Fibroblast of upper back skin (primary cell): Measurements from ENCODE around the gene PSMD2.

Source experiments
- DNase-seq: peaks from one replicate; pipeline ENCODE4 v3.0.0-alpha.2; 2013

The PSMD2 gene

DNA sequence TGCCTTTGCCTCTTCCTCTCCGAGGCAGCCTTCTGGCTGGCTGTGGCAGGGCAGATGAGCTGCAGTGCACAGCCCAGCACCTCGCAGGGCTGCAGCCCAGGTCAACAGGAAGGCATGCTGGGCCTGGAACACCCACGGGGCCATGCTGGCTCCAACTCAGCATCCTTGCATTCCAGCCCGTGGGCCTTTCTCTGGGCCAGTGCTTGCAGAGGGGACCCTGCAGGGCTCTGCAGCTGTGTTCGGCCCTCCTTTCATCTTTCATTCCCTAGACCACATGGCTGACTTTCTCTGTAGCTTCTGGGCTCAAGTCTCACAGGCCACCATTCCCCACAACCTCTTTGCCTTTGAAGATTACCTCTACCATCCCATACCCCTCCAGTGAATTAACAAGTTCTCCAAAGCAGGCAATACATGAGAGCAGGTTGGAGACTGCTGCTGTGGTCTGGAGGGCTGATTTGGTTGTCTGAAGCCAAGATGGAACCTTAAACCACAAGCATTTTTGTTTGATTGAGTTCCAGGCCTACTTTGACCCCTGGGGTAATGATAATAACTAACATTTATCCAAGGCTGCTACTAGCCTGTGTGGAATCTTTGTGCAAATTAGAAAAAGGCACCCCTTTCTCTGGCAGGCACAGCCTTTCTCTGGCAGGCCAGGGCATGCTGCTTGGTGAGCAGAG lies 44.3 kb downstream of the PSMD2 start:
- DNase-seq: peak; percentile 29

DNA sequence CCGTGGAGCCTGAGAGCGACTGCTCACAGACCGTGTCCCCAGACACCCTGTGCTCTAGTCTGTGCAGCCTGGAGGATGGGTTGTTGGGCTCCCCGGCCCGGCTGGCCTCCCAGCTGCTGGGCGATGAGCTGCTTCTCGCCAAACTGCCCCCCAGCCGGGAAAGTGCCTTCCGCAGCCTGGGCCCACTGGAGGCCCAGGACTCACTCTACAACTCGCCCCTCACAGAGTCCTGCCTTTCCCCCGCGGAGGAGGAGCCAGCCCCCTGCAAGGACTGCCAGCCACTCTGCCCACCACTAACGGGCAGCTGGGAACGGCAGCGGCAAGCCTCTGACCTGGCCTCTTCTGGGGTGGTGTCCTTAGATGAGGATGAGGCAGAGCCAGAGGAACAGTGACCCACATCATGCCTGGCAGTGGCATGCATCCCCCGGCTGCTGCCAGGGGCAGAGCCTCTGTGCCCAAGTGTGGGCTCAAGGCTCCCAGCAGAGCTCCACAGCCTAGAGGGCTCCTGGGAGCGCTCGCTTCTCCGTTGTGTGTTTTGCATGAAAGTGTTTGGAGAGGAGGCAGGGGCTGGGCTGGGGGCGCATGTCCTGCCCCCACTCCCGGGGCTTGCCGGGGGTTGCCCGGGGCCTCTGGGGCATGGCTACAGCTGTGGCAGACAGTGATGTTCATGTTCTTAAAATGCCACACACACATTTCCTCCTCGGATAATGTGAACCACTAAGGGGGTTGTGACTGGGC lies 45.7 kb downstream of the PSMD2 start:
- DNase-seq: no peak

DNA sequence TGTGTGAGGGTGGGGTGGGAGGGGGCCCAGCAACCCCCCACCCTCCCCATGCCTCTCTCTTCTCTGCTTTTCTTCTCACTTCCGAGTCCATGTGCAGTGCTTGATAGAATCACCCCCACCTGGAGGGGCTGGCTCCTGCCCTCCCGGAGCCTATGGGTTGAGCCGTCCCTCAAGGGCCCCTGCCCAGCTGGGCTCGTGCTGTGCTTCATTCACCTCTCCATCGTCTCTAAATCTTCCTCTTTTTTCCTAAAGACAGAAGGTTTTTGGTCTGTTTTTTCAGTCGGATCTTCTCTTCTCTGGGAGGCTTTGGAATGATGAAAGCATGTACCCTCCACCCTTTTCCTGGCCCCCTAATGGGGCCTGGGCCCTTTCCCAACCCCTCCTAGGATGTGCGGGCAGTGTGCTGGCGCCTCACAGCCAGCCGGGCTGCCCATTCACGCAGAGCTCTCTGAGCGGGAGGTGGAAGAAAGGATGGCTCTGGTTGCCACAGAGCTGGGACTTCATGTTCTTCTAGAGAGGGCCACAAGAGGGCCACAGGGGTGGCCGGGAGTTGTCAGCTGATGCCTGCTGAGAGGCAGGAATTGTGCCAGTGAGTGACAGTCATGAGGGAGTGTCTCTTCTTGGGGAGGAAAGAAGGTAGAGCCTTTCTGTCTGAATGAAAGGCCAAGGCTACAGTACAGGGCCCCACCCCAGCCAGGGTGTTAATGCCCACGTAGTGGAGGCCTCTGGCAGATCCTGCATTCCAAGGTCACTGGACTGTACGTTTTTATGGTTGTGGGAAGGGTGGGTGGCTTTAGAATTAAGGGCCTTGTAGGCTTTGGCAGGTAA lies 46.5 kb downstream of the PSMD2 start:
- DNase-seq: peak; percentile 46

DNA sequence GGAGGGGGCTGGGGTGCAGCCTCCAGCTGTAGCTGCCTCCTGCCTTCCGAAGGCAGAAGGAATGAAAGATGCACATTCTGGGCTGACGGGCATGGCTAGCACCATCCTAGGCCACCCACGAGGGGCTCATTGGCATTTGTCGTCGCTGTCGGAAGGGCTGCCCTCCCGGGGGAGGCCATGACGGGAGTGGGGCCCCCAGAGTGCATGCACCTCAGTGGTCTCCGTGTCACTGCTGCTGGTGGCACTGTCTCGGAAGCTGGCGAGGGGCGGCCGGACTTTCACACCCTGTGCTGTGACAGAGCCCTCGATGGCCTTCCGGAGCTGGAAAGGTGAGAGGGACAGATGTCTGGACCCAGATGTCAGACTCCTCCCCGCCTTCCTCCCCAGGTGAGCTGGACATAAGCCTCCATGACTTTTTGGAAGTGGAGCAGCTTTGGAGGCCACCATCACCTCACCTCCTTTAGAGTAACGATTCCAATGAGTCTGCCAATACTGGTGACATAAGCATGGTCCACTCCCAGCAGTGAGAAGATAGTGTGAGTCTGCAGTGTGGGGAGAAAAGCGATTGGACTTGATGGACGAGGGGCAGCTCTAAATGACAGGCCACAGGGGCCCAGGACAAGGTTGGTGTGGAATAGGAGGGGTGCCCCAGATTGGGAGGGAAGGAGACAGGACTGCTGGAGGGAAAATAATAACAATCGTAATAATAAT lies 47.6 kb downstream of the PSMD2 start:
- no peak for DNase-seq

DNA sequence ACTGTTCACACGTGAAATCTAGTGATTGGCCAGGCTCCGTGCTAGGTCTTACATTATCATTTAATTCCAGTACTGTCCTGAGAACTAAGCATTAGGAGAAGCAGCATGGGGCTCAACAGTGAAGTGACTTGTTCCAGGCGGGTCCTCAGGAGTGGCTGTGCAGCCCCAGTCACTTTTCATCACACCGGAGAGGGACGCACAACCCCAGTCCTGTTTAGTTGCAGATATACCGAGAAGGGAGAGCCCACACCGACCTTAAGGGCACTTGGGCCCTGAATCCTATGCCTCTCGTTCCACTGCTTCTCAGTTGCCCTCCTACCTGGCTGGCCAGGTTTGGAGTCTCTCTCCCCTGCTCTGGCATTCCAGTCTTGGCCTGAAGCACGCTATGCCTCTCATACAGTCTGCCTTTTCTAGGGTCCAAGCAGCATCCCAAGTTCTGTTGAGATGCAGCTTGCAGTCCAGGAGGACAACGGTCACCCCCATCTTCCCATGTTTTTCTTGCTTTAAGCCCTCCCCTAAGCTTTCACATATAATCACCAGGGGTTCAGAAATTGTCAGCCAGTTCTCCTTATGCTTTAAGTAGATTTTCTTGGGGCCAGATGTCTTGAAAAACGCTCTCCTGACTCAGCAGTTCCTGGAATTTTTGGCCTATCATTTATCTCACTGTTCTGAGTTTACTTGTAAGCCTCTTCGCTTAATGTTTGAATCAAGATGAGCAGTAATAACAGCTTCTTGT lies 48.4 kb downstream of the PSMD2 start:
- peak; percentile 55 for DNase-seq

DNA sequence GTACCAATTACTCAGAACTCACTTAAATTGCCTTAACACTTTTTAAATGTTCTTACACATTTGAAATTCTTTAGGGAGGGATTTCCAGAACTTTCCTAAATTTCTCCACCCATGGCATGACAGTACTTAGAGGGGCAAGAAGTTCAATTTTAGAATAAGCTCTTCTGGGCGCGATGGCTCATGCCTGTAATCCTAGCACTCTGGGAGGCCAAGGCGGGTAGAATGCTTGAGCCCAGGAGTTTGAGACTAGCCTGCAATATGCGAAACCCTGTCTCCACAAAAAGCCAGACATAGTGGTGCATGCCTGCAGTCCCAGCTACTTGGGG lies 49.0 kb downstream of the PSMD2 start:
- no peak for DNase-seq

DNA sequence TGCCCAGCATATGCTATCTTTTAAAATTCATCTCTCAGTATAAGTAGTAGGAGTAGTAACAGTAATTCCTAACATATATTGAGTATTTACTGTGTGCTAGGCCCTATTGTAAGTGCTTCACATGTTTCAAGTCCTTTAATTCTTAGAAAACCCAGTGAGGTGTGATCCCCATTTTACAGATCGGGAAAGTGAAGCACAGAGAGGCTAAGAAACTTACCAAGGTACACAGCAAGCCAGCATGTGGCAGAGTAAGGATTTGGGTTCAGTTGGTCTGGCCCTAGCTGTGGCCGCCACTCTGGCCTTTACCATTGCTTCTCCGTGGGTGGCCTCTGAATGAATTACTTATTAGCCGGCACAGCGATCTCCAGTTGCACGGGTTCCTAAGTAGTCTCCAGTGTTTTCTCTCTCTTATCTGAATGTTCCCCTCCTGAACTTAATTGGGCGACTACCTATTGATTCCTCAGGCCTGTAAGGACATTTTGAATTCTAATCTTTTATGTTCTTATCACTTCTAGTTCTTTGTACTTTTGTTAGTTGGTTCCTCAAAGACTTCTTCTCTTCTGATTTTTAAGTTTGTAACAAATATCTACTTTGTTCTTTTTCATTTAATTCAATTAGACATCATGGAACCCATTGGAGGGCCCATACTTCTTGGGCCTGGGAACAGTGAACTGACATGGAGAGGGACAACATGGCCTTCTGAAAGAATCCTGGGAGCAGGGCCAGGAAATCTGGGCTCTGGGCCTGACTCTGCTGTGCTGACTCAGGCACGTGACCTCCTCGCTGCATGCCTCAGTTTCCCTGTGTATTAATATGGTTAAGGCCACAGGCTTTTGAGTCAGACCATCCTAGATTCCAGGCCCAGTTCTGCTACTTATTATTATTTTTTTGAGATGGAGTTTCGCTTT lies 50.8 kb downstream of the PSMD2 start:
- no peak for DNase-seq

DNA sequence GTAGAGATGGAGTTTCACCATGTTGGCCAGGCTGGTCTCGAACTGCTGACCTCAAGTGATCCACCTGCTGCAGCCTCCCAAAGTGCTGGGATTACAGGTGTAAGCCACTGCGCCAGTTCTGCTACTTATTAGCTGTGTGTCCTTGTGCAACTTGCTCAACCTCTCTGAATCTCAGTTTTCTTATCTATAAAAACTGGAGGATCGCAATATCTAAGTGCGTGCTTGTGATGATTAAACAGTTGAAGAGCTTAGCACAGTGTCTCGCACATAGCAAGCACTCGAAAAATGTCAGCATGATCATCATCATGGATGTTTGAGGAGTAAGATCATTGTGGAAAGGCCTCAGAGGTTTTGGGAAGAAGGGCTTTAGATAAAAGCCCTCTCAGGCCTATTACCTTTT lies 51.6 kb downstream of the PSMD2 start:
- no peak for DNase-seq

DNA sequence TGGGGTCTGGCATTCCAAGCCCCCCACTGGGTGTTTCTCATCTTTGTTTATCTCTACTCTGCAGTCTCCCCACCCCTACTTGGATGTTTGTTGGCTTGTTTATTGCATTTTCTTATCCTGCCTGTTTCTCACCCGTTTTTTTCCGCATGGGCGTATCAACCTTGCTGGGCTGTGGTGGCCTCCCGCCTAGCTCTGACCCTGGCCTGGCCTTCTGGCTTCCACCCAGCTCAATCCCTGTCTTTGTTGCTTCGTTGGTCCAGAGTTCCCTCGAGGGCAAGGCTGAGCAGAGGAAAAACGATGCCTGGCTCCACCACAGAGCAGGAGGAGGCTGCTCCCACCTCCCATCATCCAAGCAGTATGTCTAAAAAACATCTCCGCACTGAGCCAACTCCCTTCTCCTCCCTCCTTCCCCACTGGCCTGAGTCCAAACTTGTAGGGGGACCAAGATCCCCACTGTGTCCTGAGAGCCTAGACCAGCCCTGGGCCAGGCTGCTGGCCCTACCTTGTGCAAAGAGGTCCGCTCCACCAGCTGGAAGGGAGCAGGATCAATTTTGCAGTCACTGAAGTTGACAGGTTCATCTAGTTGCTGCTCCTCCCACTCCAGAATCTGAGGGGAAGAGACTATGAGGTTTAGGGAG lies 52.6 kb downstream of the PSMD2 start:
- no peak for DNase-seq

DNA sequence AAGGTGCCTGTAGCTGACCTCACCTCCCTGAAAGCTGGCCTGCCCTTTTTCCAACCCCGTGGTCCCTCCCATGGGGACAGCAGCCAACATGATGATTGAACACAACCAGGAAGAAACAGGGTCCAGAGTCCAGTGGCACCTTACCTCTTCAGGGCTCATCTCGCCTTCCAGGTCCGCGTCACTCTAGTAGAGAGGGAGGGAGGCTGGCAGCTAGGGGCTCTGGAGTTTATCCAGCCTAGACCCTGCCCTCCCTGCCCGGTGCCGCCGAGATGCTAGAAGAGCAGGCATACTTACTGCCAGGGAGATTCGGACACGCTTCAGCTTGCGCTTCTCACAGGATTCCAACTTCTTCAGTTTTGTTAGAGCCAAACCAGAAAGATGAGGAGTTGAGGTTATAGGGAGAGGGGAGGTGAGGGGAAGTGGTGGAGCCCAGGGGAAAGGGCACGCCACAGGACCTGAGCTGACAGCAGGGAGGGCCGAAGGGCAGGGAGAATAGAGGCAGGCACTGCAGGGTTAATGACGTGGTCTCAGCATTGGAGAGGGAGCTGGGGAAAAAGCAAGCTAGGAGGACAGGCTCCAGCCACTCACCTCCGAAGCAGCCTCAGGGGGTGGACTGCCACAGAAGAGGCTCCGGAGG lies 53.2 kb downstream of the PSMD2 start:
- DNase-seq: no peak

DNA sequence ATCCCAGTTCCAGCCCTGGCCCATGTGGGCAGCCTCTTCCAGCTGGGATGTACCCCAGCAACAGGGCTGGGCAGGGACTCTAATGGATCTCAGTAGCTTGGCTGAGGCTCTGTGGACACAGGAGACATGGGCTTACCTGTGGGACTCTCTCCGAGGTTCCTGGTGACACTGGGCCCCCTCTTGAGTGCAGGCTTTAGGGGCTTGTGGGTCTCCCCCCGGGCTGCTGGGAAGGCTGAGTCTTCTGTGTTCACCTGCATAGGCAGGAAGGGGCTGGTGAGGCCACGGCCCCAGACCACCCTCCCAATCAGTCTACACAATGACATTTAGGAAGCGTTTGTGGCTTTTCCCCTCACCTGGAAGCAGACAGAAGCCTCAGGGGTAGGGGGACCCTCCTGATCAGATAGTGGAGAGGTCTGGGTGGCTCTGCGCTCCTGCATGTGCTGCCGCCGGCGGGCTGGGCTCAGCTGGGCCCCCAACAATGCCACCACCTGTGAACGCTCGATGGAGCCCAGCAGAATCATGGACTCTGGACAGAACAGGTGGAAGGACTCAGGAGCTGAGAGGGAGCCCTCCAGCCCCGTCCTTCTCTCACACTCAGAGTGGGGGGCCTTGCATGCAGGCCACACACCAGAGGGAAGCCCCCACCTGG lies 54.0 kb downstream of the PSMD2 start:
- DNase-seq: no peak

DNA sequence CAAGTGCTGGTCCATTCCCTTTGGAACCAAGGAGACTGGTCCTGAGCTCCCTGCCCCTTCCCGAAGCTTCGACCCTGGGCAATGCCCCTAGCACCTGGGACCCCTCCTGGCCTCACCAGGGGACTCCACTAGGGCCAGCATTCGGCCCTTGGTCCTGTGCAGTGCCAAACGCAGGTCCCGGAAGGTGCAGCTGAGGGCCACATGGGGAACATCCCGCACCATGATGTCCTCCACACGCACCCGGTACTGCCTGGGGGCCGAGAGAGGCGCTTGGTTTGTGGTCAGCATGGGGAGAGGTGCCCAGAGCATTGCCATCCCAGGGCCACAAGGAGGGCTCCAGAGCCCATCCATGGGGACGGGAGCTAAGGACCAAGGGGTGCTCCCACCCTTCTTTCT lies 54.5 kb downstream of the PSMD2 start:
- no peak for DNase-seq

DNA sequence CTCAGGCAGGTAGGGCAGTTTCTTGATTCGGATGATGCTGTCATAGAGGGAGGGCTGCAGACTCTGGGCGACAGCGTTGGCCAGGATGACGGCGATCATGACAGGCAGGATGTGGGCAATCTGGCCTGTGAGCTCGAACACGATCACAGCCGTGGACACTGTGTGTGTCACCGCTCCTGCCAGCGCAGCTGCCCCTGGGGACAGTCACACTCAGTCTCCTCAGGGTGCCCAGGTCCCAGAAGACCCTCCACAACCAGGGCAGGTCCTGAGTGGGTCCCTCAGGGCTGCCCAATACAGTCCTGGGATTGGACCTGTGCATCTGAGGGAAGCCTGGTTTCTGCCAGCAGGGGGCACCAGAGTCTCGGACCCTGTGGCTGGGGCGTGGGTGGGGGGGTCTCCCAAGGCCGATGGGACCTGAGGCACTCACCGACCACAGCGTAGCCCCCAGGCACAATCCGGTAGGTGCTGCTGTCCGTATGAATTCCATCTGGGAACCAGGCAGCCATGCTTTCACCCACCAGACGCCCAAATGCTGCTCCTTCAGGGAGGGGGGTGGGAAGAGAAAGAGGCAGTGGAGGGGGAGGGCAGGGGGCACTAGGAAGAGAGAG lies 55.2 kb downstream of the PSMD2 start:
- DNase-seq: no peak

DNA sequence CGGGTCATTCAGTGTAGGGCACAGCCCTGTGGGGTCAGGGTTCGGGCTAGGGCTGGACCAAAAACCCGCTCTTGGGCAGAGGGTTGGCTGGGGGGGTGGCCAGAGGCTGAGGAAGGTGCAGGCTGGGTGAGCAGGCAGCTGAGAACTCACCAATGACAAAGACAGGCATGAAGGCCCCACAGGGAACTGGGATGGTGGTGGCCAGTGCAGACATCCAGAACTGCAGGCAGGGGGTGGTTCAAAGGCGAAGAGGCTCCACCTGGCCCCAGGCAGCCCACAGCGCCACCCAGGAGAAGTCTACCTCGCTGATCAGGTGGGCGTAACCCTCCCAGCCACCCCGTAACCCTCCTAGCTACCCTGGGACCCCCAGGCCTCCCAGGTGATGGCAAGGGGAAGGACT lies 55.7 kb downstream of the PSMD2 start:
- no peak for DNase-seq

DNA sequence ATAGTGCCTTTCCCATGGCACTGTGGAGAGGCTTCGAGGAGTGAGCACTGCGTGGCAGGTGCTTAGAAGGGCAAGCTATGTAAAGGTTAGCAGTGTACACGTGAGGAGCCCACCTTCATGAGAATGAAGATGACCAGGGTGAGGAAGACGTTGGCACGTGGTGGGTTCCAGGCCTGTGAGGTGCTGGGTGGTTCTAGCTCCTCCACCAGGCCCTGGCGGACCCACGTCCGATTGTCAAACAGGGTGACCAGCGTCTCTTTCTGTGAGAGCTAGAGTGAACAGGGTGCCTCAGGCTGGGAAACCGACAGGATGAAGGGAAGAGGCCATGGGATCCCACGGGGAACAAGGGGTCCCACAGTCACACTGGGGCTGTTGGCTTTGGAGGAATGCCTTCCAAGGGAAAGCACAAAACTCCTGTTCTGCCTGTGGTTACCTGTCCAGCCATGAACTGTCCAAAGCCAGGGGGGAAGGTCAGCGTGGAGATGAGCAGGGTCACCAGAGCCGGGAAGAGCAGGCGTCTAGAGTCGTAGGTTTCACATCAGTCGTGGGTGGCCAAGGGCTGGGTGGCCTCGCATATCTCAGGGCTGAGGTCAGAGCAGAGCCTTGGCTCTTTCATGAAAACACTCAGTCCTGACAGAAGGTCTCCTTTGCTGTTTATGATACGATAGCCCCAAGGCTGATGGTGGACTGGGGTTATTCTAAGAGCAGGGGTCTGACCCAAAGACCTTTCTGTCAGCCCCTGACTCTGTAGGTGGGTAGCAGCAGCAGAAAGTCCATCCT lies 56.4 kb downstream of the PSMD2 start:
- DNase-seq: no peak

DNA sequence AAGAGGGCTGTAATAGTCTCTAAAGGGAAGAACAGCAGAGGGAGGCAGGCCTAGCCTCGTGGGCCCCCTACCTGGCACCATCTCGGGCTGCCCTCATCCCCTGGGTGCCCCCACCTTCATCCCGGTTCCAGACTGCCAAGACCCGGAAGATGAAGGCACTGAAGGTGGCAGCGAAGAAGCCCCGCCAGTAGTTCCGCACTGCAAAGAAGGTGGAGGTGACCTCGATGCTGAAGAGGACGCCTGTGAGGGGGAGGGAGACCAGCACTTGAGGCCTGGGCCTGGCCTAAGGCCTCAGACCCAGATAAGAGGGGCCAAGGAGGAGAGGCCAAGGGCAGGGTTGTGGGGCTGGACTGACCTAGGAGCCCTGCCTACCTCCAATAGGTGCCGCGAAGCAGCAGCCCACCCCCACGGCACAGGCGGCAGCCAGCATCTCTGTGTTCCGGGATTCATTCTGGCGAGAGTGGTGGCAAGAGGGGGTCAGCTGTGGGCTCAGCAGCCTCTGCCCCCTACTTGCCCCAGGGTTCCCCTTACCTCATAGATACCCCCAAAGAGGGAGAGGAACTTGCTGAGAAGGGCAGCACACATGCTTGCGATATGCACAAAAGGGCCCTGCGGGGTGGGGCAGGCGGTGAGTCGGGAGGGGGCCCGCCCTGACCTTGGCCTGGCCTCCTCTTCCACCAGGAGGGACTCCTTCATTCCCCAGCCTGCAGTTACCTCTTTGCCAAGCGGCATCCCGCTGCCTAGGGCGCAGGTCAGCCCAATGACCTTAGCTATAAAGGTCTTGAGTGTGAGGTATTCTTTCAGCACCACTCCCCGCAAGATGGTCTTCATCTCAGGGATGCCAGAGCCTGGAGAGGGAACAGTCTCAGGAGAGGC lies 58.4 kb downstream of the PSMD2 start:
- DNase-seq: no peak

DNA sequence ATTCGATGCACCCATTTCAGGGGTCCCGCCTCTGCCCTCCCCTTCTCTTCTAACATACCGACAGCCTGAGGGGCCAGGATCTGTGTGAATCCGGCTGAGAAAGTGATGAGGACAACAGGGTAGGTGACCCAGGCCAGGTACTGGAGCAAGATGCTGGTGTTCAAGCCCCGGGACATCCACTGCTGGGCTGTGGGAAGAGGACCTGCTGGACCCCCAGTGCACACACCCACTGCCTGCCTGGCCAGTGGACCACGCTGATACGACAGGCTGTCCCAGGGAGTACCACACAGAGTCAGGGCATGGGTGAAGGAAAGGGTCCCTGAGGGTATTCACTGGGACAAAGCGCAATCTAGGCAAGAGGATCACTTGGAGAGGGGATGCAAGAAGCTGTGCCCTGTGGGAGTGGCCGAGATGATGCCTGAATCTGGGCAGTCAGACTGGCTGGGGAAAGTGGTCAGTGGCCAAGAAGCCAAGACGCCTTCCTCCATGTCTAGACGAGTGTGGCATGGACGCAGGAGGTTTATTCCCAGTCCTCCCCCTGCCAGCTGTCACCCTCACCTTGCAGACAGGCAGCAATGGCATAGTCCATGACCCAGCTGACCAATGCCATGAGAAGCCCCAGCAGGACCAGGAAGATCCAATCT lies 59.2 kb downstream of the PSMD2 start:
- no peak for DNase-seq
